ENCODE measurements around the gene LIMK1. TPM values are rescaled to one million over a fixed set of nuclear protein-coding genes. Genes with fewer than 3 reads are reported as not detected.

LIMK1 gene
- total RNA-seq, 1 experiment from 2014 or later: 56.3 TPM

- no peaks in the 10 kb centered on the region for H3K36me3 ChIP-seq (ENCODE audit: control insufficient read depth in 1 of 2, insufficient read depth in 2 of 2, low read length in 2 of 2)
- no peak overlapping the region for H3K4me3 ChIP-seq (replicated peaks in 1 of 2; ENCODE audit: low read depth in 1 of 2, low read length in 2 of 2)
- ATAC-seq (no peak), DNase-seq (ENCODE audit: low read depth, low spot score) (no peak)
- no peak overlapping the region for H3K27ac ChIP-seq (ENCODE audit: low read depth, low read length)
- no peaks in the 10 kb centered on the region for H3K9me3 ChIP-seq (ENCODE audit: control insufficient read depth in 1 of 2, insufficient read depth in 1 of 2, low read depth in 1 of 2, low read length in 2 of 2)
- BruUV-seq (replicated peaks): no TSS peak
- no peak overlapping the region for H3K9ac ChIP-seq (ENCODE audit: low read length)
- CTCF ChIA-PET: no interaction called here
- RAD21 ChIA-PET (ENCODE audit: low non-redundant PET in 1 of 2, low total read pairs in 2 of 2, uncharacterized antibody in 2 of 2, unreplicated experiment in 2 of 2): no interaction called here
- peaks cover 21 to 49% of the 10 kb centered on the region in 2 experiments for H3K4me1 ChIP-seq (ENCODE audit: control insufficient read depth in 1 of 2, insufficient read depth in 2 of 2, low read length in 2 of 2)
- H3K4me2 ChIP-seq (ENCODE audit: low read length): no peak overlapping the region
- H3K9me2 ChIP-seq (ENCODE audit: insufficient read depth): no peaks in the 10 kb centered on the region
- no peaks in the 10 kb centered on the region for H4K20me1 ChIP-seq (ENCODE audit: insufficient read depth)
- no peak overlapping the region for H2AFZ ChIP-seq (ENCODE audit: low read depth, low read length, poor library complexity, severe bottlenecking)
- no peaks in the 10 kb centered on the region; the same call in 1 of the 2 replicates for H3K27me3 ChIP-seq (ENCODE audit: insufficient read depth, low read length)
- TF ChIP-seq, protein P1, sequence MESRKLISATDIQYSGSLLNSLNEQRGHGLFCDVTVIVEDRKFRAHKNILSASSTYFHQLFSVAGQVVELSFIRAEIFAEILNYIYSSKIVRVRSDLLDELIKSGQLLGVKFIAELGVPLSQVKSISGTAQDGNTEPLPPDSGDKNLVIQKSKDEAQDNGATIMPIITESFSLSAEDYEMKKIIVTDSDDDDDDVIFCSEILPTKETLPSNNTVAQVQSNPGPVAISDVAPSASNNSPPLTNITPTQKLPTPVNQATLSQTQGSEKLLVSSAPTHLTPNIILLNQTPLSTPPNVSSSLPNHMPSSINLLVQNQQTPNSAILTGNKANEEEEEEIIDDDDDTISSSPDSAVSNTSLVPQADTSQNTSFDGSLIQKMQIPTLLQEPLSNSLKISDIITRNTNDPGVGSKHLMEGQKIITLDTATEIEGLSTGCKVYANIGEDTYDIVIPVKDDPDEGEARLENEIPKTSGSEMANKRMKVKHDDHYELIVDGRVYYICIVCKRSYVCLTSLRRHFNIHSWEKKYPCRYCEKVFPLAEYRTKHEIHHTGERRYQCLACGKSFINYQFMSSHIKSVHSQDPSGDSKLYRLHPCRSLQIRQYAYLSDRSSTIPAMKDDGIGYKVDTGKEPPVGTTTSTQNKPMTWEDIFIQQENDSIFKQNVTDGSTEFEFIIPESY (IDR thresholded peaks at IDR 0.05; ENCODE audit: extremely low read depth, insufficient replicate concordance, low read length): no peak
- TF ChIP-seq EZH2 (IDR thresholded peaks at IDR 0.05) (no peak), SRF (IDR thresholded peaks at IDR 0.05; ENCODE audit: low read depth) (no peak), RAD21 (IDR thresholded peaks at IDR 0.05; ENCODE audit: low read depth) (no peak), POLR2A (IDR thresholded peaks at IDR 0.05; ENCODE audit: borderline replicate concordance, extremely low read depth, insufficient read depth, insufficient read length) (no peak), ZFX (IDR thresholded peaks at IDR 0.05) (no peak), CBX3 (IDR thresholded peaks at IDR 0.05; ENCODE audit: low read depth) (no peak), FOSL1 (IDR thresholded peaks at IDR 0.05; ENCODE audit: low read depth) (no peak), SIN3A (IDR thresholded peaks at IDR 0.05; ENCODE audit: low read depth) (no peak), EGR1 (IDR thresholded peaks at IDR 0.05; ENCODE audit: low read depth) (no peak)
- POLR2A ChIA-PET: no interaction called here
- H3K79me2 ChIP-seq (ENCODE audit: insufficient read depth, low read length): no peaks in the 10 kb centered on the region
- intact Hi-C loops (cut with micrococcal nuclease): no loop called here
Measured at GRCh38 chr7:74063646-74064045, 20.0 kb upstream of the LIMK1 start.

DNA sequence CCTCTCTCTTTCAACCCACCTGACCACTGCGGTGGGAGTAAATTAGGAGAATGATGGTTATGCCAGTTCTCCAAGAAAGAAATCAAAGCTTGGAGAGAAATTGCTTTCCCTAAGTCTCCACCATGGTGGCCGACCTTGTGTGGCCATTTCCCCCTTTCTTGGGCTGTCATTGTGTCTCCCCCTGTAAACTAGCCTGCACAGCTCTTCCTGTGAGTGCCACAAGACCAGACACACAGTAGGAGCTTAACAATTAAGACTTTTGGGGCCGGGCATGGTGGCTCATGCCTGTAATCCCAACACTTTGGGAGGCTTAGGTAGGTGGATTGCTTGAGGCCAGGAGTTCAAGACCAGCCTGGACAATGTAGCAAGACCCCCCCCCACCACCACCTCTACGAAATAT lies 18.9 kb upstream of the LIMK1 start:
- no peaks in the 10 kb centered on the region for H3K9me3 ChIP-seq (ENCODE audit: control insufficient read depth in 1 of 2, insufficient read depth in 1 of 2, low read depth in 1 of 2, low read length in 2 of 2)
- no peak overlapping the region for H3K27ac ChIP-seq (ENCODE audit: low read depth, low read length)
- peaks cover 14 to 42% of the 10 kb centered on the region in 2 experiments for H3K4me1 ChIP-seq (ENCODE audit: control insufficient read depth in 1 of 2, insufficient read depth in 2 of 2, low read length in 2 of 2)
- ChIA-PET CTCF (interaction anchor here (0.7 kb wide), 1 partner anchor 331 kb away, joined by 3 read pairs; no protein-coding TSS in a partner anchor), POLR2A (no interaction called here), RAD21 (ENCODE audit: low non-redundant PET in 1 of 2, low total read pairs in 2 of 2, uncharacterized antibody in 2 of 2, unreplicated experiment in 2 of 2) (no interaction called here)
- H3K4me2 ChIP-seq (ENCODE audit: low read length): no peak overlapping the region
- no peaks in the 10 kb centered on the region for H3K27me3 ChIP-seq (ENCODE audit: insufficient read depth, low read length)
- no peaks in the 10 kb centered on the region for H4K20me1 ChIP-seq (ENCODE audit: insufficient read depth)
- ATAC-seq (no peak), DNase-seq (ENCODE audit: low read depth, low spot score) (no peak)
- H2AFZ ChIP-seq (ENCODE audit: low read depth, low read length, poor library complexity, severe bottlenecking): no peak overlapping the region
- no peak overlapping the region for H3K9ac ChIP-seq (ENCODE audit: low read length)
- no peaks in the 10 kb centered on the region for H3K79me2 ChIP-seq (ENCODE audit: insufficient read depth, low read length)
- intact Hi-C loops (cut with micrococcal nuclease): loop anchor here (5.0 kb wide), 1 partner anchor 338 kb away; no protein-coding TSS in a partner anchor
- H3K36me3 ChIP-seq (ENCODE audit: control insufficient read depth in 1 of 2, insufficient read depth in 2 of 2, low read length in 2 of 2): no peaks in the 10 kb centered on the region
- BruUV-seq (replicated peaks): no TSS peak
- H3K9me2 ChIP-seq (ENCODE audit: insufficient read depth): no peaks in the 10 kb centered on the region
- H3K4me3 ChIP-seq (replicated peaks in 1 of 2; ENCODE audit: low read depth in 1 of 2, low read length in 2 of 2): no peak overlapping the region
- no peak for TF ChIP-seq SP1 (IDR thresholded peaks at IDR 0.05; ENCODE audit: low read depth)
- TF ChIP-seq ZFX (IDR thresholded peaks at IDR 0.05): no peak
- TF ChIP-seq YY1 (IDR thresholded peaks at IDR 0.05; ENCODE audit: extremely low read depth, insufficient replicate concordance, low read depth, low read length): no peak
- no peak for TF ChIP-seq CBX3 (IDR thresholded peaks at IDR 0.05; ENCODE audit: low read depth)
- TF ChIP-seq ZNF274 (IDR thresholded peaks at IDR 0.05; ENCODE audit: low read depth, low read length): no peak
- no peak for TF ChIP-seq RAD21 (IDR thresholded peaks at IDR 0.05; ENCODE audit: low read depth)
- no peak for TF ChIP-seq SIN3A (IDR thresholded peaks at IDR 0.05; ENCODE audit: low read depth)
- no peak for TF ChIP-seq EGR1 (IDR thresholded peaks at IDR 0.05; ENCODE audit: low read depth)
- no peak for TF ChIP-seq TCF7L2 (IDR thresholded peaks at IDR 0.05; ENCODE audit: borderline replicate concordance, extremely low read depth, insufficient read depth, insufficient read length)
- no peak for TF ChIP-seq EZH2 (IDR thresholded peaks at IDR 0.05)
- no peak for TF ChIP-seq POLR2AphosphoS5 (IDR thresholded peaks at IDR 0.05; ENCODE audit: low read depth, low read length)
- TF ChIP-seq REST (IDR thresholded peaks at IDR 0.05; ENCODE audit: low read depth): no peak

Measured in HCT116 (cell line).